Smooth muscle cell (in vitro differentiated cells): ENCODE measurements around the gene KRT7. TPM values are rescaled to one million over a fixed set of nuclear protein-coding genes. Genes with fewer than 3 reads are reported as not detected.

ENCODE experiments used
- DNase-seq: peaks from one replicate; lab custom pipeline; 2025; ENCODE audit not compliant: unreplicated experiment; lab: John Stamatoyannopoulos, UW
- H2AFZ ChIP-seq: fragments of 200-600 bp; sonication (generic); 2 replicates; pipeline ENCODE4 v1.6.0; 2016; ENCODE audit warnings: antibody characterized with exemption, low read depth, mild to moderate bottlenecking
- H3F3A ChIP-seq: fragments of 200-600 bp; sonication (generic); 2 replicates; pipeline ENCODE4 v1.6.0; 2017; ENCODE audit warnings: antibody characterized with exemption, low read depth
- H3K27ac ChIP-seq: fragments of 200-600 bp; sonication (generic); 2 replicates; pipeline ENCODE4 v1.5.1; 2016; ENCODE audit warnings: low read depth, mild to moderate bottlenecking
- H3K27me3 ChIP-seq: fragments of 200-600 bp; sonication (generic); 2 replicates; pipeline ENCODE4 v1.6.1; 2016; ENCODE audit warnings: low read depth, mild to moderate bottlenecking
- H3K36me3 ChIP-seq: fragments of 200-600 bp; sonication (generic); 2 replicates; pipeline ENCODE4 v1.5.1; 2016; ENCODE audit warnings: low read depth
- H3K4me1 ChIP-seq: fragments of 200-600 bp; sonication (generic); 2 replicates; pipeline ENCODE4 v1.5.1; 2016; ENCODE audit warnings: low read depth
- H3K4me2 ChIP-seq: fragments of 200-600 bp; sonication (generic); 2 replicates; pipeline ENCODE4 v1.6.0; 2016; ENCODE audit warnings: mild to moderate bottlenecking
- H3K4me3 ChIP-seq: fragments of 200-600 bp; sonication (generic); 2 replicates; pipeline ENCODE4 v1.5.1; 2016; ENCODE audit warnings: mild to moderate bottlenecking
- H3K79me2 ChIP-seq: fragments of 200-600 bp; sonication (generic); 2 replicates; pipeline ENCODE4 v1.6.0; 2016; ENCODE audit warnings: low read depth, mild to moderate bottlenecking
- H3K9ac ChIP-seq: fragments of 200-600 bp; sonication (generic); 2 replicates; pipeline ENCODE4 v1.6.0; 2016; ENCODE audit warnings: low read depth
- H3K9me3 ChIP-seq: fragments of 200-600 bp; sonication (generic); replicated peaks from 2 replicates; pipeline ENCODE4 v1.5.1; 2016; ENCODE audit warnings: low read depth
- H4K20me1 ChIP-seq: fragments of 200-600 bp; sonication (generic); 2 replicates; pipeline ENCODE4 v1.6.0; 2016; ENCODE audit warnings: low read depth
- CTCF ChIP-seq: fragments of 200-600 bp; sonication (generic); IDR thresholded peaks from 2 replicates; pipeline ENCODE4 v1.5.1; 2017; ENCODE audit warnings: borderline replicate concordance, mild to moderate bottlenecking, antibody characterized with exemption; ENCODE audit not compliant: insufficient read depth, poor library complexity, severe bottlenecking
- WGBS: methylation state at CpG from one replicate; pipeline ENCODE4 v1.1.7; 2016; ENCODE audit warnings: low lambda C conversion rate; 5-methylcytosine and 5-hydroxymethylcytosine counted together
- polyA plus RNA-seq: library from polyadenylated mRNA; unstranded; fragments of >200 nt; fragmentation: Nextera tagmentation; extraction: Ambion mirVana; gene quantifications from 2 replicates; pipeline ENCODE4 v1.2.1, GENCODE V29; 2016
- total RNA-seq: library from RNA; depleted of rRNA; stranded (reverse); fragments of >200 nt; gene quantifications from 2 replicates; pipeline ENCODE4 v1.2.3, GENCODE V29; 2014

Gene KRT7
- total and polyA plus RNA-seq, 2 experiments from 2014 or later: 190 to 214 TPM

GRCh38 chr12:52185400-52185967, 47.6 kb upstream of the KRT7 start:
- no peak for DNase-seq
- no peaks in the 10 kb centered on the region for H3K9me3 ChIP-seq
- no peaks in the 10 kb centered on the region for H3K79me2 ChIP-seq
- H4K20me1 ChIP-seq: no peaks in the 10 kb centered on the region
- H3K4me3 ChIP-seq: no peak overlapping the region
- peak overlapping the region; percentile 55 for H3K4me2 ChIP-seq
- TF ChIP-seq CTCF: no peak
- H3K36me3 ChIP-seq: no peaks in the 10 kb centered on the region
- 76% methylated on average over 16 of the region's 16 CpGs for WGBS
- no peaks in the 10 kb centered on the region for H3K27me3 ChIP-seq
- peaks cover 27% of the 10 kb centered on the region for H3K4me1 ChIP-seq
- H2AFZ ChIP-seq: no peak overlapping the region
- H3F3A ChIP-seq: peaks cover 11% of the 10 kb centered on the region
- H3K9ac ChIP-seq: no peak overlapping the region
- H3K27ac ChIP-seq: peak overlapping the region; percentile 32

GRCh38 chr12:52186118-52186840, 46.8 kb upstream of the KRT7 start:
- Histone ChIP-seq H3K9me3 (no peaks in the 10 kb centered on the region), H3K27me3 (no peaks in the 10 kb centered on the region), H3K36me3 (no peaks in the 10 kb centered on the region), H3K9ac (peak overlapping the region; percentile 24), H3K4me1 (peaks cover 22% of the 10 kb centered on the region), H4K20me1 (no peaks in the 10 kb centered on the region), H3K27ac (peak overlapping the region; percentile 86), H3F3A (peaks cover 11% of the 10 kb centered on the region), H3K4me3 (no peak overlapping the region), H3K4me2 (peak overlapping the region; percentile 55), H3K79me2 (no peaks in the 10 kb centered on the region), H2AFZ (peak overlapping the region; percentile 10)
- DNase-seq: no peak
- TF ChIP-seq CTCF: no peak
- WGBS: 39% methylated on average over 7 of the region's 8 CpGs

- Histone ChIP-seq H3K4me1 (peaks cover 13% of the 10 kb centered on the region), H3K9me3 (no peaks in the 10 kb centered on the region), H3K79me2 (no peaks in the 10 kb centered on the region), H2AFZ (no peak overlapping the region), H3K27ac (peak overlapping the region; percentile 86), H3K9ac (peak overlapping the region; percentile 24), H3K27me3 (no peaks in the 10 kb centered on the region), H3K4me3 (no peak overlapping the region), H3F3A (peaks cover 11% of the 10 kb centered on the region), H3K4me2 (peak overlapping the region; percentile 55), H4K20me1 (no peaks in the 10 kb centered on the region), H3K36me3 (no peaks in the 10 kb centered on the region)
- 94% methylated on average over 11 of the region's 11 CpGs for WGBS
- DNase-seq: no peak
- TF ChIP-seq CTCF: no peak
Observed at GRCh38 chr12:52187206-52187605, 45.8 kb upstream of the KRT7 start.
